Activated CD4-positive, alpha-beta T cell treated with anti-CD3 and anti-CD28 coated beads, Interleukin-2, amount 50 U/mL, for 24 hours (primary cell): Measurements from ENCODE around the gene SYN1.

ENCODE experiments used
- DNase-seq, 2 donors: peaks; one replicate each; pipeline ENCODE4 v3.0.0-alpha.2; 2020; ENCODE audit warnings: low read depth in 1 of 2, low spot score in 1 of 2

The SYN1 gene

DNA sequence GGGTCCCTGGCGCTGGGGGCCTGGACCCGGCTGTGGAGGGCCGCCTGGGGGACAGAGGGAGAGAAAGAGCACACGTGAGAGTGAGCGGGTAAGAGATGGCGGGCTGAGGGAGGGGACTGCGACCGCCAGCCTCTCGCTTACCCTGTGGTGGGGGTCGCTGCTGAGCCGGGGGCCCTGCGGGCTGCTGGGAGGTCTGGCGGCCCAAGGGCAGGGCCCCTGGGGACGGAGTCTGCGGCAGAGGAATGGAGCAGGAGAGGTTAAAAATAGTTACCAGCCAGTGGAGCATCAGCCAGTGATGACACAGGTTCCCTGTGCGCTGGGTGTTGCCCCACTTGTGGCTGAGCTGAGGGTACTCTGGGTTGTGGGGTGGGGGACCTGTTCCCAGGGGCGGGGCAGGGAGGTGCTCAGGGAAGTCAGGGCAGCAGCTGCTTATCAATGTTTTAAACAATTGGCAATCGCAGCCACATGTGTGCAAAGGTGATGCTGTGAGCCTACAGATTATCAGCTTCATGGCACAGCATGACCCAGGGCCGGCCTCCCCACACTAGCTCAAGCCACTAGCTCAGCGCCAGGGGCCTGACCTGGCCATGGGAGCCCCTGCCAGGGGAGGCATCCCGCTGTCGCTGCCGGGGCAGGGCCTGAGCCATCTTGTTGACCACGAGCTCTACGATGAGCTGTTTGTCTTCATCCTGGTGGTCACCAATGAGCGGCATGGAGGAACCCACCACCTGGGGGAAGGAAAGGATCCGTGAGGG is 44.9 kb downstream of the SYN1 start:
- DNase-seq = no peak

DNA sequence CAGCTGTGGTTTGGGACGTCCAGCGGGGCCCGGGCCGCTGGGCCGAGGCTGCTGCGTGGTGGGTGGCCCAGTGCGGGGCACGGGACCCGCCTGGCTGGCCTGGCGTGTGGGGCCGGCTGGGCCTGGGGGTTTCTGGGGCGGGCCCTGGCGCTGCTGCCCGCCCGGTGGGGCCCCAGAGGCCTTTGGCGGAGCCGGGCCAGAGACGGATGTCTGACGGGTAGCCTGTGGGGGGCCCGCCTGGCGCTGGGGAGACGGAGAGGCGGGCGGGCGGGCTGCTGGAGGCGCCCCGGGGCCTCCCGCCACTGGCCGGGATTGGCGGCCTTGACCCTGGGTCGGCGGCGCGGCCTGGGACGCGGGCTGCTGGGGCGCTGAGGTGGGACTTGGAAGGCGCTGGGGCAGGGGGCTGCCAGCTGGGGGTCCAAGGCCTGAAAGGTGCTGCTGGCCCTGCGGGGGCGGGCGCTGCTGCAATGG is 45.5 kb downstream of the SYN1 start:
- no peak for DNase-seq

DNA sequence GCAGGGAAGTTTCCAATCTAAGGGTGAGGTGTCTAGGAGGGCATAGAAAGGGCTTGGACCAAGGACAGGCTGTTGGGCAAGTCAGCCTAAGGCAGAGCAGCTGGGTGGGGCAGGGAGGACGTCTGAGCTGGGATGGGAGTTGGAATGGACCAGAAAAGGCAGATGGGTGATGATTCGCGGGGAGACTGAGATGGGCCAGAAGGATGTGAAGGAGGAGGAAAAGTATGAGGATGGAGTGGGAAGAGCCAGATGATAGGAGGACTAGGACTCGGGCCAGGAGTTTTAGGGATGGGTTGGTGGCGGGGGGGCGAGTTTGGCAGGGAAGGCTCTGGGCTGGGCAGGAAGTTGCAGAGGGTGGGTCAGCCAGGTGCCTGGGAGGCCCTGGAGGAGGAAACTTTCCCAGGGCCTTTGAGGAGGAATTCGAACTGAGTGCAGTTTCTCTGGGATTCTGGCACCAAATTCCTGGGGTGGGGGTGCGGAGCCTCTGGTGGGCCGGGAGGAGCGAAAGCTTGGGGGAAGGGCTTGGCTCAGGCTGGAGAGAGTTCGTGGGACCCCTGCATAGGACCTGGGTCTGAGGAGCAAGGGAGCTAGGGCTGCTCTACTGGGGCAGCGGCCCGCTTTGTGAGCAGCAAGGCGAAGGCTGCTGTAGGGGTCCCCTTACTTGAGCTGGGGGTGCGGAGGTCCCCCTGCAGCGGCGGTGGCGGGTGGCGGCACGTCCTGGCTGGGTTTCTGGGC is 46.1 kb downstream of the SYN1 start:
- no peak for DNase-seq

DNA sequence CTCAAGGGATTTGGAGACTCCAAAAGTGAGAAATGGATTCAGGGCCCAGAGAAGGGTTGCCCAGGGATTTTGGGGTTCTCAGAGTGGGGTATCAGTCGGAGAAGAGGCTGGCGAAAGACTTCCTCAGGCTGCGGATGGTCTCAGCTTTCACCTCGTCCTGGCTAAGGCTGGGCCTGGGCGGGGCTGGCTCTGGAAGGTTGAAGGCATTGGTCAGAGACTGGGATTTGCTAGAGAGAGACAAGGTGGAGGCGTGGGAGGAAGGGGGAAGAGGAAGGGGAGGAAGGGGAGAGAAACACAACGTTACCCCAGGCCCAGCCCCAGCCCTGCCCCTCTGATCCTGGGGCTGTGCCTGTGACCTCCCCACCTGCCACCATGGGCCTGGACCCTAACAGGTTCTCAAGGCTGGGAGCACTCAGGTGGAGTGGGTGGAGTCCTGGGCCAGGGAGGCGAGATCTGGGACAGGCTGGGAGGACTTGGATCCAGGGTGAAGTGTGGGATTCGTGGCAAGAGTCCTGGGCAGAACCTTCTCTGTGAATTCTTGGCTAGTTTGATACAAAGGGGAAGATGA is 46.8 kb downstream of the SYN1 start:
- no peak for DNase-seq

DNA sequence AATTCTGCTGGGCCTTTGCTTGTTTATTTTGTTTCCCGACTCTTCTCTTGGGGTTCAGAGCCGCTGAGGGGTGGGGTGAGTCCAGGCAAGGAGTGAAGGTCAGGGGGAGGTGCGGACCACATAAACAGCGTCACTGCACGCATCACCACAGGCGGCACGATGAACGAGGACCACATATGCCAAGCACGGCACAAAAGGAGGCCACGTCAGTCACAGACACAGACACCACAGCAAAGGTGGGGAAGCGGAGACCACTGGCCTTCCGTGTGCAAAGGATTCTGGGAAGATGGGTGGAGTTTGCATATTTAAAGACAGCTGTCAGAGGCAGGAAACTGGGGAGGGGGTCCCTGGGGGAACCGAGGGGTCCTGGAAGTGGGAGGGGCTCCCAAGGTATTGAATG is 47.8 kb downstream of the SYN1 start:
- no peak for DNase-seq

GRCh38 chrX:47571215-47571614 is 48.4 kb downstream of the SYN1 start:
- DNase-seq = no peak

DNA sequence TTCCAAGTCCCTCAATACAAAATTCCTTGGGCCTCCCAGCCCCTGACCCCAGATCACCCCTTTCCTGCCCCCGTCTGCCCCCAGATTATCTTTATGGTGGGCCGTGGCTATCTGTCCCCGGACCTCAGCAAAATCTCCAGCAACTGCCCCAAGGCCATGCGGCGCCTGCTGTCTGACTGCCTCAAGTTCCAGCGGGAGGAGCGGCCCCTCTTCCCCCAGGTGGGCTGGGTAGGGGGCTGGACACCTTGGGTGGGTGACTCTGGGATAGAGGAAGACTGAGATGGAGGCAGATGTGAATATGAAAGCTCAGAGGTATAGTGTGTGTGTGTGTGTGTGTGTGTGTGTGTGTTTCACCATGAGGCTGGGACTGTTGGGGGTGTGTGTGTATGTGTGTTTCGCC is 48.9 kb downstream of the SYN1 start:
- DNase-seq = no peak

GRCh38 chrX:47568656-47569295 is 50.9 kb downstream of the SYN1 start:
- DNase-seq = no peak

- DNase-seq = no peak
Measured at GRCh38 chrX:47566841-47567240, 52.8 kb downstream of the SYN1 start.

DNA sequence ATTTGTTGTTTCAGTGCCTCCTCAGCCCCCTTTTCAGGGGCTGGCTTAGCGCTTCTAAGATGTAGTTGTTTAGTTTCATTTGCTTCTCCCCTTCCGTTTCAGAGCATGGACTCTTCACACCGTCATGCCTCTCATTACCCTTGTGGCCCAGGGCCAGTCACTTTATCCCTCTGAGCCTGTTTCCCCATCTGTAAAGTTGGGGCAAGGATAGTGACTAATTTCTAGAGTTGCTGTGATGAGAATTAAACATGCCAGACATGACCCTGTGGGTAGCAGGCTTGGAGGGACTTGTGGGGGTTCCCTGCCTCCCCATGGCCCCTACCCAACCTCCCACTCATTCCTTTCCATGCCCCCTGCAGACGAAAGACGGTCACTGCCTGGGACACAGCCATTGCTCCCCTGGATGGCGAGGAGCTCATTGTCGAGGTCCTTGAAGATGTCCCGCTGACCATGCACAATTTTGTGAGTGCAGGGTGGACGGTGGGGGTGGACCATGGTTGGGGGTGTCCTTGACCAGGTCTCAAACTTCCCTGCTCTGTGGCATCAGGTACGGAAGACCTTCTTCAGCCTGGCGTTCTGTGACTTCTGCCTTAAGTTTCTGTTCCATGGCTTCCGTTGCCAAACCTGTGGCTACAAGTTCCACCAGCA is 55.1 kb downstream of the SYN1 start:
- DNase-seq = no peak

DNA sequence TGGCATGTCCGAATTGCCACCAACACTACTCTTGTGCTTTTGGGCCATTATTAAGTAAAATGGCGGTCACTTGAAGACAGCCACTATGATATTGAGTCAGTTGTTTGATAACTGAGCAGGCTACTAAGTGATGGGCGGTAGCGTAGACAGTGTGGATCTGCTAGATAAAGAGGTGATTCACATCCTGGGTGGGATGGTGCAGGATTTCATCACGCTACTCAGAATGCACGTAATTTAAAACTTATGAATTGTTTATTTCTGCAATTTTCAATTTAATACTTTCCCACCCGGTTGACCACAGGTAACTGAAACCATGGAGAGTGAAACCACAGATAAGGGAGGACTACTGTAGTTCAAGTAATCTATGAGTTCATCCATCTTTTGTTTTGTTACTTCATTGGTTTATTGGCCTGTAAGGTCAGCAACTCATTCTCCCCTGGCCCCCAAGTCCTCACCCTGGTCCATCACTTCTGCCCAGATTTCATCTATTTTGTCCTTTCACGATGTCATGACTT is 55.8 kb downstream of the SYN1 start:
- no peak for DNase-seq

DNA sequence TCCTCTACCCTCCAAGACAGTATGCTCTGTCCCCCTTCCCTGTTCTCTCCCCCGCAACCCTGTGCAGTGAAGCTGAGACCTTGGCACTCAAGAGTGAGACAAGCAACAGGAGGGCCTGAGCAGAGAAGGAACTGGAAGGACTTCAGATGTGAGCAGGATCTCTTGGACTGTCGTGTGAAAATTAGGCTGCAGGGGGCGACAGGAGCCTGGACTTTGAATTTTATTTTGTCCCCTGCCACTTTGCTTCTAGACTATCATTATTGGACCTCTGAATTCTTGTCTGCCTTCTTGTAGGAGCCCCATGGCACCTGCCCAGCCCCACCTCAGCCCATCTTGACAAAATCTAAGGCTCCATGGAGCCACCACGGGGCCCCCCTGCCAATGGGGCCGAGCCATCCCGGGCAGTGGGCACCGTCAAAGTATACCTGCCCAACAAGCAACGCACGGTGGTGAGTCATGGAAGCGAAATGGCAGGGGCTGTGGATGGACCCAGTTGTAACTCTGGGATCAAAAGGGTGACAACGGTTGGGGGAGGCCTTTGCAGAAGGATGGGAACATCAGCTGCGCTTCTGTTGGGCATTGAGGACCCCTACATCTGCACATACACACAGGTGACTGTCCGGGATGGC is 56.9 kb downstream of the SYN1 start:
- no peak for DNase-seq

- no peak for DNase-seq
Measured at GRCh38 chrX:47561659-47562151, 58.0 kb downstream of the SYN1 start.

DNA sequence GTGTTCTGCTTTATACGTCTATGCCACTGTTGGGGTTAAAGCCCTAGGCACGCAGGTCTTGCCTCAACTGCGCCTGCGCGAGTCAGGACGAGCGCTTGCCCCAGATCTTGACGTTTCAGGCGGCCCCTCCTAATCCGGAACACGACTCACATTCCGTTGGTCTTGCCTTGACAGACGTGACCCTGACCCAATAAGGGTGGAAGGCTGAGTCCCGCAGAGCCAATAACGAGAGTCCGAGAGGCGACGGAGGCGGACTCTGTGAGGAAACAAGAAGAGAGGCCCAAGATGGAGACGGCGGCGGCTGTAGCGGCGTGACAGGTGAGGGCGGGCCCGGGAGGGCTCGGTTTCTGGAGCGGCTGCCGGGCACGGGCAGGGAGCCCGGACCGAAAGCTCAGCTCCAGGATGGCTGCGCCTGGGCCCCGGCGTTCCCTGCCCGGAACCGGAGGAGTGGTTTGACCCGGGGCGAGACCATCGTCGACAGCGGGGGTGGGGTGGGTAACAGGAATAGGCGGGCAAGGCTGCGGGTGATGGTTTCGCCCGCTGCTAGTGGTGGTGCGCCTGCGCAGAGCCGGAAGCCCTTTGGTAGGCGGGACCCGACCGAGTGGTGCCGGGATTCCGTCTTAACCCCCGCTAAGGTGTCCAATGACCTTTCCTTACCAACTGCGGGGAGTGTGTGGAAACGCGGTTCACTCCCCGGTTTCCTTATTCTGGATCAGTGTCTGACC is 58.6 kb downstream of the SYN1 start, which contains the start of gene ARAF:
TSS of gene ARAF (plus strand) at position 272 of the 725 bp plus-strand sequence. CDS start 1,763 bp downstream, outside the sequence.
- peak; percentile 73 to 94 for DNase-seq

DNA sequence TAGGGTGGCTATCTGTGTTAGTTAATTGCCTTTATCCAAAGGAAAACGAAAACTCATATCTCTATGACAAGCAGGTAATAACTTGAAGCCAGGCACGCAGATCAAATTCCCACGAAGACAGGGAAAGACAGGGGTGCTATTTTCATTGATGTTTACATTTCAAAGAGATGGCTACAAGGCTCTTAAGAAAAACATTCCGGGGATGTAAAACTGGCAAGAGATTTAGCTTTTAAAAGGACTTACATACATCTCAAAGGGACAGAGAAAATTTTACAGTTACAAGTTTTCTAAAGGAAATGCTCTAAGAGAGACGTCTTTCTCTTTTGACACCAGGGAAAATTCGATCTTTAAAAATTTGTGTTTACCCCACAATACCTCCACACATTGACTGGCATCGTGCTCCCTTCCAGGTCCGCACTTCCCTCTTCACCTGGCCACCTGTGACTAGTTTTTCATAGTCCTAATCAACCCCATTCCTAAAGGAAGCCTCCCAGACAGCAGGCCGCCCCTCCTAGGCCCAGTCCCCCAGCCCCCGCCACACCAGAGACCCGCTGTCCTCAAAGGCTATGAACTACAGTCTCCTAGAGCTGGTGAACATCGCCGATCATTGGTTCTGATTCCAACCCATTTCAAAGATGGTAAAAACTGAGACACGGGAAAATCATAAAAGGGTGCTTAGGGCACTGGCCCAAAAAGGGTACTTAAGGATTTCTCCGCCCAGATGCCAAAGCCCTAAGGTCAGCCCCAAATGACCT is 59.3 kb downstream of the SYN1 start:
- DNase-seq = no peak

- DNase-seq = no peak
Measured at GRCh38 chrX:47558436-47558835, 61.2 kb downstream of the SYN1 start.

- DNase-seq = peak; percentile 44 to 79
Measured at GRCh38 chrX:47556045-47556623, 63.5 kb downstream of the SYN1 start.

GRCh38 chrX:47543496-47543895 is 76.2 kb downstream of the SYN1 start:
- DNase-seq = no peak
